NOMO-1 treated with dmso at 0.1 percent for 144 hours (cell line): ENCODE measurements around the gene VWA2.

ENCODE experiments used
- DNase-seq: peaks from one replicate; lab custom pipeline; 2025; ENCODE audit not compliant: unreplicated experiment; lab: John Stamatoyannopoulos, UW

Gene VWA2

GRCh38 chr10:114337510-114338462 lies 98.7 kb downstream of the VWA2 start:
- no peak for DNase-seq

GRCh38 chr10:114340816-114341215 lies 101.8 kb downstream of the VWA2 start:
- no peak for DNase-seq
